HG03095 (cell line): ENCODE results near the gene ARRDC2.
"Not testable (repeated sequence)": the region's sequence is repeated elsewhere in the genome, so short reads cannot be mapped to it uniquely, and the experiment has no call there.

Source experiments
- ATAC-seq: cut with Tn5 transposase; IDR thresholded peaks from one replicate; pipeline ENCODE4 v1.9.1; 2021; ENCODE audit warnings: moderate library complexity; ENCODE audit not compliant: unreplicated experiment

Gene ARRDC2

GRCh38 chr19:18007917-18008673 is at the start of gene ARRDC2:
Gene ARRDC2 (plus strand): TSS chr19:18008170. CDS start chr19:18008311, 141 bp downstream.
- no peak for ATAC-seq

GRCh38 chr19:17963936-17964691 is 43.9 kb upstream of the ARRDC2 start:
- no peak for ATAC-seq

GRCh38 chr19:17965370-17966128 is 42.4 kb upstream of the ARRDC2 start:
- ATAC-seq, result no peak

- ATAC-seq, result no peak
Observed at GRCh38 chr19:17966129-17966483, 41.9 kb upstream of the ARRDC2 start.

GRCh38 chr19:17966550-17967256 is 41.3 kb upstream of the ARRDC2 start, which contains the start of gene KCNN1:
Gene KCNN1 (plus strand): TSS chr19:17967107. CDS start chr19:17973889, 6,782 bp downstream.
- no peak for ATAC-seq

- ATAC-seq, result no peak
Observed at GRCh38 chr19:17967257-17968051, 40.5 kb upstream of the ARRDC2 start.

GRCh38 chr19:17968362-17968761 is 39.6 kb upstream of the ARRDC2 start:
- ATAC-seq, result no peak

GRCh38 chr19:17969096-17969792 is 38.7 kb upstream of the ARRDC2 start:
- ATAC-seq, result no peak

GRCh38 chr19:17972230-17972629 is 35.7 kb upstream of the ARRDC2 start:
- no peak for ATAC-seq

- no peak for ATAC-seq
Observed at GRCh38 chr19:17973759-17974158, 34.2 kb upstream of the ARRDC2 start.

GRCh38 chr19:17974551-17974950 is 33.4 kb upstream of the ARRDC2 start:
- no peak for ATAC-seq

- no peak for ATAC-seq
Observed at GRCh38 chr19:17975032-17975431, 32.9 kb upstream of the ARRDC2 start.

GRCh38 chr19:17977021-17977420 is 30.9 kb upstream of the ARRDC2 start:
- ATAC-seq, result no peak

- ATAC-seq, result no peak
Observed at GRCh38 chr19:17977488-17977887, 30.5 kb upstream of the ARRDC2 start.

- no peak for ATAC-seq
Observed at GRCh38 chr19:17981611-17982010, 26.4 kb upstream of the ARRDC2 start.

- no peak for ATAC-seq
Observed at GRCh38 chr19:17982430-17982829, 25.5 kb upstream of the ARRDC2 start.

GRCh38 chr19:17985037-17985818 is 22.7 kb upstream of the ARRDC2 start:
- ATAC-seq, result no peak

GRCh38 chr19:17986569-17986968 is 21.4 kb upstream of the ARRDC2 start:
- not testable (repeated sequence) for ATAC-seq

GRCh38 chr19:17988161-17988560 is 19.8 kb upstream of the ARRDC2 start:
- ATAC-seq, result no peak
